Activated T-cell treated with anti-CD3 and anti-CD28 coated beads, Interleukin-2, amount 50 U/mL, for 1 hour (primary cell): ENCODE results near the gene C11orf71.

Source experiments
- DNase-seq: peaks from one replicate; pipeline ENCODE4 v3.0.0-alpha.2; 2020

C11orf71 gene

GRCh38 chr11:114353443-114353842 lies 46.9 kb downstream of the C11orf71 start:
- DNase-seq: no peak

GRCh38 chr11:114350022-114350421 lies 50.3 kb downstream of the C11orf71 start:
- DNase-seq: no peak
